Body of pancreas (tissue), 4 donors: ENCODE data around the gene TRNAU1AP.

Experiments used
- CTCF ChIP-seq, 7 experiments: fragments of 450-650 bp in 4 of 7; fragments of 200-600 bp in 3 of 7; sonication (generic) in 3 of 7; IDR thresholded peaks; one replicate each; pipeline ENCODE4 v1.5.1; 2016 to 2019; ENCODE audit warnings: antibody characterized with exemption in 7 of 7
- POLR2A ChIP-seq, 3 donors: fragments of 450-650 bp; IDR thresholded peaks; one replicate each; pipeline ENCODE4 v1.6.1; 2016; ENCODE audit warnings: antibody characterized with exemption in 3 of 3, mild to moderate bottlenecking in 2 of 3

GRCh38 chr1:28545246-28545628 is 7.6 kb upstream of the TRNAU1AP start:
- TF ChIP-seq CTCF (IDR thresholded peaks at IDR 0.05) = no peak
- TF ChIP-seq POLR2A (IDR thresholded peaks at IDR 0.05) = no peak
